ENCODE data around the gene CREB3L2.

GRCh38 chr7:138030679-138031351 lies 28.9 kb upstream of the CREB3L2 start:
- TF ChIP-seq CTCF (IDR thresholded peaks at IDR 0.05): no peak
- TF ChIP-seq EZH2 (IDR thresholded peaks at IDR 0.05; ENCODE audit: borderline replicate concordance, insufficient read depth, low read depth, low read length, poor library complexity, severe bottlenecking): no peak

Measured in B cell (primary cell).